Activated CD8-positive, alpha-beta memory T cell treated with anti-CD3 and anti-CD28 coated beads, Interleukin-2, amount 50 U/mL, for 1 hour (primary cell): ENCODE measurements around the gene GAK.

ENCODE experiments used
- DNase-seq: peaks from one replicate; pipeline ENCODE4 v3.0.0-alpha.2; 2020; ENCODE audit errors: extremely low read depth

Gene GAK

DNA sequence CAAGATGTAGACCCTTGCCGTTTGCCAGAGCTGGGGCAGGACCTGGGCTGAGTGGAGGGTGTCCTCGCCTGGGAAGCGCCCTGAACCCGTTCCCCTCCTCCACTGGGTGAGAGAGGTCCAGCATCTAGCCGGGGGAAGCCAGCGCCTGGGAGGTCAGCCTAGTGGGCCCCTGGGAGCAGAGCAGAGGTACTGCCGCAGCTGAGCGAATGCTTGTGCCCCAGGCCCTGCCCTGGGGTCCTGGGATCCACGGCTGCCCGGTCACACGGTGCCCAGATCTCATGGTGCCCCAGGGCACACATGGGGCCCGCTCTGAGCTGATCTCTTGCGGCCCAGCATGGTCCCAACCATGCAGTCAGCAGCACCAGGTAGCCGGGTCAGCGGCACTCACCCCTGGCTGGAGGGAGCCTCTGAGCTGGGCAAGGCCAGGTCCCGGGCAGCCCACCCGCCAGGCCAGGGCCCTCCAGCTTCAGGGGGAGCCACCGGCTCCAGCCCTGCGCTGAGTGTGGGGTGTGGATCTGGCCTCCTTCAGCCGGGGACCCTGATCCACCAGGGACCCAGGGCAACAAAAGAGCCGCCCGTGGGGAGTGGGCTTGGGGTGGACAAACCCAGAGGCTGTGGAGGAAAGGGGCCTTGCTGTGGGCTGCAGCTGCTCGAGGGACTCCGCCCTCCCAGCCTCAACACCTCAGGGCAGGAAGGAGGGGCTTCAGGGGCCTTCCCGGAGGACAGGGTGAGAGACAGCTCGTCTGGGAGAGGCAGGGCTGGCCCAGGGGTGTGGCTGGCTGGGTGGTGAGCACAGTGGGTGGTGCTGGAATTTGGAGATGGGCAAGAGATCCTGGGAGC, 102.1 kb downstream of the GAK start:
- no peak for DNase-seq

DNA sequence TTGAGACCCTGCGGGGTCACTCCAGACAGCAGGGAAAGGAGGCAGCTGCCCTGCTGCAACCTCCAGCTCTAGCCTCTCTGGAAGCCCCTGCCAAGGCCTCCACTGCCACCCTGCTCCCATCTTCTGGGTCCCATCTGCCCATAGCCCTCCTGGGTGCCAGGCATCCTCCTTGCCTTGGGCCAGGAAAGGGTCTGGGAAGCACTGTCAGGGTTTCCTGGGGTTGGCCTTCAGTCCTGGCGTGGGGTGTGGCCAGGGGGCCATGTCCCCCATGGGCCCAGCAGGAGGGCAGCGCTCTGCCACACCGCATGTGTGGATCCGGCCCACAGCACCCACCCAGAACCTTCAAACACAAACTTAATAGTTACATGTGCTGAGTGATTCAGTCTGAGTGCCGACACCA, 102.8 kb downstream of the GAK start:
- DNase-seq, result no peak

DNA sequence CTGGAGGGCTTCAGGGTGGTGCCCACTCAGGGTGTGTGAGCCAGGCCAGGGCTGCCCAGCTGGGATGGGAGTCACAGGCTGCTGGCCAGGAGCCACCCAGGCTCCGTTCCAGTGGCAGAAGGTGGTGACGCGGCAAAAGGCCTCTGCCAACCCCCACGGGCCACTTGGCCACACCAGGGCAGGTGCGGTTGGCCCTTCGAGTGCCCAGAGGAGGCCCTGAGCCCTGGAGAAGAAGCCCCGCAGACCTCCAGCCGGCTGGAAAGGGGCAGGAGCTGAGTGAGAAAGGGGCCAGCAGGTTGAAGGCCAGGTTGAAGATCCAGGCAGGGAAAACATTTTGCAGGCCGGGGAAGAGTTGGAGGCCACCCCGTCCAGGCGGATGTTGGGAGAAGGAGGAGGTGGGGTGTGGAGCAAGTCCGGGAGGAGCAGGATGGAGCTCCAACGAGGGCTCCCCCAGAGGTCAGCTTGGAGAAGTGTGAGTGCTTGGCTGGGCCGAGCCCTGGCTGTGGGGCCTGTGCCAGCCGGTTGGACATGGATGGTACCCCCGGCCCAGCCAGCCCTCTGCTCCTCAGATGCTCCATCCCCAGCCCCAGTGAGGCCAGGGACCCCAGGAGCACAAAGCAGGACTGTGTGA, 103.4 kb downstream of the GAK start:
- DNase-seq, result no peak

DNA sequence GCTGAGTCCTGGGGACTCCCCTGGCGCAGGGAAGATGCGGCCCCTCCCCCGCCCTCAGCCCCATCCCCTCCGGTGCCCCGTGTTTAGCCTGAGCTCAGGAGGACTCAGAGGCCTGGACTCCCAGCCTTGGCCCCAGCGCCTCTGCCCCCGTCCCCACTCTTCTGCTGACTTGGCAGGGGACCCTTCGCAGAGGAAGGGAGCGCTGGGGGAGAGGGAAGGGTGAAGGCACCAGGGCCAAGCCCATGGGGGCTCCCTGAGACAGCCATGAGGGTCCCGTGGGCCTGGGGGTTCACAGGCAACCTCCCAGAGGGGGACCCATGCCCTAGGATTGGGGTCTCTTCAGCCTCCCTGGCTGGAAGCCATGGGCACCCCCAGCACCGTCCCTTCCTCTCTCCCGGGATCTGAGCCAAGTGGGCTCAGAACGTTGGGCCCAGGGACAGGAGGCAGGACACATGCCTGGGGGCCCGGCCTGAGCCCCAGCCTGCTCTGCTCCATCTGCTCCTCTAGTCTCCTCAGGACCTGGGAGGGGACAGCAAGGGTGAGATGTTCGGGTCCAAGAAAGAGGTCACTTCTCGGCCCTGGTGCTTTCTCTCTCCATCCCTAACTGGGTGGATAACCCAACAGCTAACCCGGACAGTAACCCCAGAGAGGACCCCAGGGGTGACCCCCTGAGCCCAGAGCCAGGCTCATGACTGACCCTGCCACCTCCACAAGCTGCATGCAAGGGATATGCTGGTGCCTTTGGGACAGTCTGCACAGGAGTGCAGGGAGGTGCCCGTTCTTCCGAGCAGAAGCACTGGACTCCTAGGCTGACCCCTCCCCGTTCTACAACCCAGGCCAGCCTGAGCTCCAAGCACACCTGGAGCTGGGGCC, 104.7 kb downstream of the GAK start:
- DNase-seq, result no peak

DNA sequence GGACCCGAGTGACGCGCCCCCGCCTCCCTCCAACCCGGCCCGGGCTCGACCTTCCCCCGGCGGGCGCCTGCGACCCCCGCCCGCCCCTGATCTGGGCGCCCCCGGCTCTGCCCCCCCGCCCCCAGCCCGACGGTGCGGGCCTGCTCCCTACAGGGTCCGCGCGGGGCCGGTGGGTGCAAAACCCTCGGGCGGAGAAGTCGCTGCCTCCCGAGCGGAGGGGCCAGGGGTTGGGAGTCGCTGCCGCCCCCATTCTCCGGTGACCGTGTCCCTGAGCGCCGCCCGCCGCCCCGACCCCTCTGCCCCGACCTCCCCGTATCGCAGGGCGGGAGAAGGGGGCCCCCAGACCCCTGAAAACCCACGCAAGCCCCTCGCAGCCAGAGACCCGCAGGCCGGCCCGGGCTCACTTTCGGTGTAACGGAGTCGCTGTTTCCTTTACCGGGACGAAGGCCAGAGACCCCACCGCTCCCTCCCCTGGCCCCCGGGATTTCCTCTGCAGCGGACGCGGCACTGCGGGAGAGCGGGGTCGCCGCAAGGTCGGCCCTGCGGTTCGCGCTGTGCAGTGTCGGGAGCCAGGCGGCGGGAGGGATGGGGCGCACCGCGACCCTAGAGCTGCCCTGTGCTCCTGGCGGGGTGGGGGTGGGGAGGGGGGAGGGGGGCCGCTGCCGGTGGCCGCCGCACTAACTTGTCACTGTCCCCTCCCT, 105.5 kb downstream of the GAK start:
- DNase-seq, result no peak

DNA sequence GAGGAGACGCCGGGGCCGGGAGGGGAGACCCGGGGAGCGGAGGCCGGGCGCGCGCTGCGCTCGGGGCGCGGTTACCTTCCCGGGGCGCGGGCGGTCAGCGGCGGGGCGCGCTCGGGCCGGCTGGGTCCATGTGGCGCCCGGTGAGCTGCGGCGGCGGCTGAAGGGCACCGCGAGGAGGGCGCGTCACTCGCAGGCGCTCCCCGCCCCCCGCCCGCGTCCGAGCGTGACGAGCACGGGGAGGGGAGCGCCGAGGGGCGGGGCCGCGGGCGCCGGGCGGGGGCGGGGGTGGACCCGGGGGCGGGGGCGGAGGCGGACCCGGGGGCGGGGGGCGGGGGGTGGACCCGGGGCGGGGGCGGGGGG, 106.2 kb downstream of the GAK start, which contains the start of gene CPLX1:
CPLX1 (minus strand) TSS at position 159 of the 360 bp plus-strand sequence. CDS start 1,607 bp downstream, outside the sequence.
- no peak for DNase-seq

DNA sequence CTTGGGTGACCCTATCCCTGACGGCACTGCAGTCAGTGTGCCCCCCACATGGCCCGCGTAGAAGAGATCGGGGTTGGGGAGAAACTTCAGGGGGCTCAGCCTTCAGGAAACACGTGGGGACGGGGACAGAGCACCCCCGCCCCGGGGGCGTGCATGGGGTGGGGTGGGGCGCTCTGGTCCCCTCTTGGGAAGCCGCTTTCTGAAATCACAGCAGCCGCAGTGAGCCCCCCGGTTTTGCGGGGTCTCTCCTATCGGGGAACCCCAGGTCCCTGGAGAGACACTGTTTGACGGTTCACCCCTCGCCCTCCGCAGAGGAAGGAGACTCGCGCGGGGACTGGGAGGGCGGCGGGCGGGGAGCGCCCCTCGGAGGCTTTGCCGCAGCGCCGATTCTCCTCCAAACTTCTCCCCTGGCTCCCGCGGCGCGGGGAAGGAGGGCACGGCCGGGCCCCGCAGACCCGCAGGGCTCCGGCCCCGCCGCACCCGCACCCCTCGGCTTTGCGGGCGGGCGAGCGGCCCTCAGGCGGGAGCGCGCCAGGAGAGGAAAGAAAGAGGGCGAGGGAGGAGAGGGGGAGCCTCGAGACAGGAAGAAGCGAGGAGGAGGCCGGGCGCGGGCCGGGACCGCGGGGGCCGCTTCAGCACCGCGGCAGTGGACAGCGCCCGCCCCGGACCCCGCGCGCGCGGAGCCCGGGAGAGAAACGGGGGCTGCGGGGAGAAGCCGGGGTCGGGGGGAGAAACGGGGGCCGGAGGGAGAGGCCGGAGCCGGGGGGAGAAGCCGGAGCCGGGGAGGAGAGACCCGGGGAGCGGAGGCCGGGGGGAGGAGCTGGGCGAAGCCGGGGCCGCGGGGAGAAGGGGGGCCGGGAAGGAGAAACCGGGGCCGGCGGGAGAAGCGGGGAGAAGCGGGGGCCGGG, 106.8 kb downstream of the GAK start:
- DNase-seq, result no peak

DNA sequence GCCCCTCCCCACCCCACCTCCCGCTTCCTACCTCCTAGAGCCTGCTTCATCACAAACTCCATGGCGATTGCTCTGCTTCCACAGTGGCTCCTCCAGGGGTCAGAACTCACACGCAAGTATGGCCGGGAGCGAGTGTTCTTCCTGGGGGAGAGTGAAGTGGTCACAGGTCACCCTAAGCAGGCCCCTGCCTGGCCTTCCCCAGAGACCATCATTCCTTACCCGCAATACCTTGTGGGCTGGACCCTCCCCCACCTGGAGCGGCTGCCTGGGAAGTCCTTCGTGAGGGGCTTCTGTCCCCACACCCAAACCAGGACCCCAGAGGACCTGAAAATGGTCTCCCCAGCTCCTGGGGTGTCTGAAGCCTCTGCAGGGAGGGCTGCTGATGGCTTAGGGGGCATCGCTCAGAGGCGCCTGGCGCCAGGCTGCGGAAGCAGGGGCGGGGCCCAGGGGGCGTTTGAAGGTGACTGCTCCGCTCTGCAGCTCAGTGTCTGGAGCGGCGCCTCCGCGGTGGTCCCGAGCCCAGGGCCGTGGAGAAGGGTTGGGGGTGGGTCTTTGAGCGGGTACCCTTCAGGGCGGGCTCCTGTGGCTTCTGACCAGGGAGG, 107.6 kb downstream of the GAK start:
- DNase-seq, result no peak

DNA sequence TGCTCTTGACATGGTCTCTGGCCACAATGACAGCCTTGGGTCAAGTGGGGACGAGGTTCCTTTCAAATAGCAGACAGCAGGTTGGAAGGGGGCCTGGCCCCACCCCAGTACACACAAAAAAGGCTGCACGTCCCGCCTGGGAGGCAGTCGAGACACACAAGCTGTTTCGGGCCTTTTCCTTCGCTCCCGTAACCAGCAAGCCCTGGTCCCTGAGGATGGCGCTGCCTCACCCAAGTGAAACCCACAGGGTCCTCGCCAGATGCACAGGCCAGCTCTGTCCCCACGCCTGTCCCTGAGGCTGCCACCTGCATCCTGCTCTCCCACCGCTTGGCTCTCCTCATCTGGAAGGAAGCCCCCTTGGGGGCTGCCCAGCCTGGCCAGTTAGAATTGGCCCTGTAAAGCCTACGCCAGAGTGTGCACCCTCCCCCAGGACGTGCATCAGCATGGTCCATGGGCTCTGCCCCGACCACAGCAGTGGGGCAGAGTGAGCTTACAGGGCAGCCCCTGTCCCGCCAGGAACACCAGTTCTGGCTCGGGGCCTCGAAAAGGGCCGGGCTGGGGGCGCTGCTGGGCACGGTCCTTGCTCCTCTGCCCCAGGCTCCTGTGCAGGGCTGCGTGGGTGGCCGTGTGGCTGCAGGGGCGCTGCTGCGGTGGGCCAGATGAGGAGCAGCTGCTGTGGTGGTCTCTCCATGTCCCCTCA, 108.2 kb downstream of the GAK start:
- DNase-seq, result no peak

DNA sequence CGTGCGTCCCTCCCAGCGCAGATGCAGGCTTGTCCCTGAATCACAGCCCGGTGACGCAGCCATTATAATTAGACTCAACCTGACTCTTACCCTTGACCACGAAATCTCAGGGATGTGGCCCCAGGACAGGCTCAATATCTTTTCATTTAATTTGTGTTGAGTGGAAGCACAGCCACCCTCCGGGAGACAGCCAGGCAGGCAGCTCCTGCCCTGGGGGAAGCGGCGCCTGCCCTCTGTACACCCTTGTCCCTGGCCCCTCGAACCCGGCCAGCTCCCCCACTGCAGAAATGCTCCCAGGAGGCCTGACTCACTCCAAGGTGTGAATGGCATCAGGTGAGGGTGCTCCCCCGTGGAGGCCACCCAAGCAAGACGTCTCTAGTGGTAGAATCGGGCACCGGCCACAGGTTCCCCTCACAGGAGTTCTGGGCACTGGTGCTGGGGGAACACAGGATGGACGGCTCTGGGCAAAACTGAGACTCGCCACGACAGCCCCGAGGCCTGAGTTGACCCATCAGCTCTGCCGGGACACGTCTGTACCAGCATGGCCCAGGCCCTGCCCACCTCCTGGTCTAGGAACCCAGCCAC, 108.8 kb downstream of the GAK start:
- no peak for DNase-seq

DNA sequence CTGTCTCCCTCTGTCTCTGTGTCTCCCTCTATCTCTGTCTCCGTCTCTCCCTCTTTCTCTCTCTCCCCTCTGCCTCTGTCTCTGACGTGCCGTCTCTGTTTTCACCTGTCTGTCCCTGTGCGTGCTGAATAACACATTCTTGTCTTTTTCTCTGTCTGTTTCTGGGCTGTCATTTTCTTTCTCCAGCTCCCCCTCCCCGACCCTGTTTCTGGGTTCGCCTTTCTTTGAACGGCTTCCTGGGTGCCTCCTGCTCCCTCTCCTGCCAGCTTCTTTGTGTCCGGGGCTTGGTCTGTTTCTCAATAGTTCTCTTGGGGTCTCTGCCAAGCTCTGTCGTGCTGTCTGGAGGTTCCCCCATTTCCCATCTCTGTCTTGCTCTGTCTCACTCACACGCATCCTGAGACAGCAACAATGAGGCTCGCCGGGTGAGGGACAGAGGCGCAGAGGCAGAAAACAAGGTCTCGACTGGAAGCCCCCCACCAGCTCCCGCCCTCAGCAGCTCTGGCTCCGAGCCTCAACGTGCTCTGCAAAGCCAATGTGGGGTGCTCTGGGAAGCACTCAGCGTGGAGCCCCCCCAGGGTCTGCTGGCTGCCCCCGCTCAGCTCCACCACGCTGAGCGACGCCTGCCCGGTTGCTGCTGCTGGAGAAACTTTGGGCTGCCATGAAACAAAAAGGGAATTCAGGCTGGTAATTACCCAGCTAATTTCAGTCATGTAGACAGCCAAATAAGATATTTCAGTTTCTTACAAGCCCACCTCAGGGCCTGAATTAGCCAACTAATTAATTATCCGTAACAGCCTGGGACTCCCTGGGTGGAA, 109.5 kb downstream of the GAK start:
- no peak for DNase-seq

DNA sequence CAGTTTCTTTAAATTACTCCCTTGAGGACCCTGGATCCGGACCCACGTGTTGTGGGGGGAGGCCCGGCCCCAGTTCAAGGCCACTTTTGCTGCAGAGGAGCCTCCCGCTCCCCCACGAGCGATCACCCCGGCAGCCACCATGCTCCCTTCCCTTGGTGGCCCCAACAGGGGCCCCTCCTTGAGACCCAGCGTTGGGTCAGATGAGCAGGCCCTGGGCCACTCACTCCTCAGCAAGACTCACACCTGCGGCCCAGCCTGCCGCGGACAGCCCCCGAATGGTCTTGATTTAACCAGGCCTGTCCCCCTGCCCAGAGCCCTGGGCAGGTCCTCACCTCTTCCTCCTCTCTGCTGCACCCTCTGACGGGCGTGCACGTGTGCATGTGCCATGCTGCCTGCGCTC, 110.5 kb downstream of the GAK start:
- no peak for DNase-seq

DNA sequence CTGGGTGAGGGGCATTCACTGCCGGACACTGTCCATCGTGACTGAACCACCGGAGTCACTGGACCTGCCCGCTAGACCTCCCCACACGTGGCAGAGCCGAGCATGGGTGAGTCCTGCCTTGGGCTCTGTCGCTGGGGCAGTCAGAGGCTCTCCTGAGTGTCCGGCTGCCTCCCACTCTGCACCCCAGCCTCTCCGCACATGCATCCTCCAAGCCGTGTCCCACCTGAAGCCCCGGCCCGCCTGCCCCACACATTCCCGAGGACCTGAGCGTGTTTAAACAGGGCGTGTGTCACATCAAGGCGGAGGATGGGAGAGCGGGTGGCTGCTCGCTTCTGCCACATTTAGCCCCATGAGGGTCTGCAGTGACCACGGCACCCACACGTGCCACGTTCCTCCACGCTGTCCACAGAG, 110.9 kb downstream of the GAK start:
- DNase-seq, result no peak

DNA sequence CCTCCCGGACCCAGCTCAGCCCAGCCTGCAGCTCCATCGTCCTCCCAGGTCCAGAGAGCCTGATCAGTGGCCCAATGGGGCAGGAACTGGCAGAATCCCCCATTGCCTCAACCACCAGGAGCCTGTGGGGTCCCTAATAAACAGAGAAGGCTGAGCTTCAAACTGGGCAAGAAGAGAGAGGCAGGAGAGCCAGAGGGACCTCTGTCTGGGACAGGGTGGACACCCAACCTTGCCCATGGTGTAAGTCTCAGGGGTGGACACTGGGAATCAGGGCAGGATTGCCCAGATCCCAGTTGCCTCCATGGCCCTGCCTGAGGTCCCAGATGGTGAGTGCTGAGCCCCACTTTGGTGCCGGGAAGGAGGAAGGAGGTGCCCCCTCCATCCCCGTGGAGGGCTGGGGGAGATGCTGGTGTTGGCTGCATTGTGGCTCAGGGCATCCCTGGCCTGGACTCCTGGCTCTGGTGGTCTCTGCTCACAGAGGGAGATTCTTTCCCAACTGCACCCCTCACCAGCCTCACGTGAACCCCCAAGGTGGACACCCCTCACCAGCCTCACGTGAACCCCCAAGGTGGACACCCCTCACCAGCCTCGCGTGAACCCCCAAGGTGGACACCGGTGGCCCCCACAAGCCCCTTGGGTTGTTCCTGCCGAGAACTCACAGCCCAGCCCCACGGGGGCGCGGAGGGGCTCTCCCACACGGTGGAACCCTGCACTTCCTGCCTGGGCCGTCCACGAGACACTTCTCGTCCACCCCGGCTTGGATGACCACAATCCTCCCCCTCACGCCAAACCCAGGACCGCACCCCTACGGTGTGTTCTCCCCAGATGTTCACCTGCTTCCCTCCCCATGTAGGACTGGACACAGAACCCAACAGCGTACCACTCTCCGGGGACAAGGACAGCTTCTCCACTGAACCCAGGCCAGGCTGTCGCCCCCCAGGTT, 111.6 kb downstream of the GAK start:
- DNase-seq, result no peak

DNA sequence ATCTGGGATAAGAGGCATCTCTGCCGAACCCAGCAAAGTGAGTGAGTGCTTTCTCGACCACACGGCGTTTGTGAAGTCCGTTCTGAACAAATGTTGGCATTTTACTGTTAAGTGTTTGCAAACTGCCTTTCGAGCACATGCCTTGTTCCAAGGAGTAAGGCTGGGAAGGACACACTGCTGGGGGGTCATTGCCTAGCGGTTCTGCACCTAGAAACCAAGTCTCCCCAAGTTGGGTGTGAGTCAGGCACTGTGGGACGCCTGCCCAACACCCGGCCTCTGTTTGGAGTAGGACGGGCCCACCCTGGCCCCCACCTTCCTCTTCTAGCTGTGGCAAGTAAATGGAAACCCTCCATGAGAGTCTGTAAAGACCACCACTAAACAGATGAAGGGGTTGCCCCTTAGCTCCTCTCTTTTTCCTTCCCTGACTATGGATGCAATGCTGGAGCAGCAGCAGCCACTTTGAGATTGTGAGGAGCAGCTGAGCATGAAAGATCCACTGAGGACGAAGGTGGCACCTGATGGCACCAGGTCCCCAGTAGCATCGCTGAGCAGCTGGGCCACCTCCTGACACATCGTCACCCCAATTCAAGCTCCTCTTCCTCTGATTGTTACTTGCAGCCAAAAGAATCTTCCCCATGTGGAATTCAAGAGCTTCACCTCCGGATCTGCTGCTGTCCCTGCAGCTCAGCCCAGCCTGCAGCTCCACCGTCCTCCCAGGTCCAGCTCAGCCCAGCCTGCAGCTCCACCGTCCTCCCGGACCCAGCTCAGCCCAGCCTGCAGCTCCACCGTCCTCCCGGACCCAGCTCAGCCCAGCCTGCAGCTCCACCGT, 112.5 kb downstream of the GAK start:
- DNase-seq, result no peak

DNA sequence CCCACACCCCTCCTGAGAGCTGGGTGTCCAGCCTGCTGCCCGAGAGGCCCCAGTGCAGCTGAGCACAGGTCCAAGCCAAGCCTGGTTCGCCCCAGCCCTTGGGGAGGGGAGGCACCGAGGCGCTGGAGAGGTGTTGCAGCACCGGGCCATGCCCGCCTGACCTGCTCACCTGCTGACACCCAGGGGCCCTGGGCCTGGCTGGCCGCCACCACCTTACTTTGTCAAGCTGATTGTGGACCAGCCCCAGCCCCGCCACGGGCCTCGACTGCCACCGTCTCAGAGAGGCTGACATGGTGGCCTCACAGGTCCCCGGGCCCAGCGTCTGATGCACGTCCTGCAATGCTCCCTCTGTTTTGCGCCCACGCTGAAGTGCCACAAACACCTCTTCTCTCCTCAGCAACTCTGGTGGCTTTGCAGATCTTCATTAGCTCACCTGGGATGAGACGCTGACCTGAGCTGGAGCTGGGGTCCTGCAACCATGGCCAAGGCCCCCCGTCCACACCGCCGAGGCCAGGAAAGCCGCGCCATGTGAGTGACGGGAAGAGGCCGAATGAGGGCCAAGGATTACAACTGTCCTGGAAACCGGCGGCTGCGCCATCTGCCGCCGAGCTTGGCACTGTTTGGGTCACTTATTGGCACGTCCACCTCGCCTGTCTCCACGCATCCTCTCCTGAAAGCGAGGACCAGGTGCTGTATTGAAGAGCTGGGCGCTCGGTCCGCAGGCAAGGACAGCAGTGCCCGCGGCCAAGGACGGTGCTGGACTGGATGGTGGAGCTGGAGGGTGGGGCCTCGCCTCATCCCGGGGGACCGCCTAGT, 113.8 kb downstream of the GAK start:
- no peak for DNase-seq
